ENCODE results near the gene SERPINA12. TPM values are rescaled to one million over a fixed set of nuclear protein-coding genes. Genes with fewer than 3 reads are reported as not detected.

The SERPINA12 gene
- total RNA-seq, 2 donors from 2014 or later, result not detected

DNA sequence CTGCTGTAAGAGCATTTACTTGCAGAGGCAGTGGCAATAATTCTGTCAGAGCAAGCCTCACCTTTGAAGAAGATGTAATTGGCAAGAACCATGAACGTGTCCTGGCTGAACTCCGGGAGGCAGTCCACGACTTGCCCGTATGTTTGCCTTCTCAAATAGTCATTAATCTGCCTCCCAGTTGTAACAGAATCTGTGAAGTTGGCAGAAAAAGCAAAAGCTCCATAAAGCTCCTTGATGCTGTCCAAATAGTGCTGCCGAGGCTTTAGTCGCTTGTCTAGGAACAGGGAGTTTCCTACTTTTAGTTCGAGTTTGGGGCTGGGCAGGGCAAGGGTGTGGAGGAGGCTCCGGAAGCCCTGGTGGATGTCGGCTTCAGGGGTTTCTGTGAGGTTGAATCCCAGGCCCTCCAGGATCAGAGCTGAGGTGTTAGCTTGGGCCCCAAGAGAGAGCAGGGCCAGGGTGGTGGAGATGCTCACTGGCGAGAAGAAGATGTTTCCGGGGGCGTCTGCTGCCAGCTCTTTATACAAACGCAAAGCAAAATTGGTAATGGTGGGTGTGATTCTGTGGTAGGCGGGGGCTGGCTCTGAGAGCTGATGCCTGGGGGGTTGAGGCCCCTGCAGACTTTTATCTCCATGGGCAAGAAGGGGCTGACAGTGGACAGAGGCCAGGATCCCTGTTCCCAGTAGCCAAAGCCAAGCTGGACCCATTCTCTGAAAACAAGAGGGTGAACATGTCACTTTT, 61.0 kb downstream of the SERPINA12 start:
- Mint-ChIP-seq H3K4me3 (no peak overlapping the region), H3K36me3 (ENCODE audit: insufficient read depth in 2 of 2) (no peaks in the 10 kb centered on the region), H3K27ac (no peak overlapping the region), H3K4me1 (ENCODE audit: low read depth) (no peaks in the 10 kb centered on the region), H3K27me3 (ENCODE audit: low read depth) (peaks cover 13% of the 10 kb centered on the region), H3K9me3 (no peaks in the 10 kb centered on the region)
- no peak for ATAC-seq (replicated peaks in 1 of 2)
- no peak for DNase-seq

DNA sequence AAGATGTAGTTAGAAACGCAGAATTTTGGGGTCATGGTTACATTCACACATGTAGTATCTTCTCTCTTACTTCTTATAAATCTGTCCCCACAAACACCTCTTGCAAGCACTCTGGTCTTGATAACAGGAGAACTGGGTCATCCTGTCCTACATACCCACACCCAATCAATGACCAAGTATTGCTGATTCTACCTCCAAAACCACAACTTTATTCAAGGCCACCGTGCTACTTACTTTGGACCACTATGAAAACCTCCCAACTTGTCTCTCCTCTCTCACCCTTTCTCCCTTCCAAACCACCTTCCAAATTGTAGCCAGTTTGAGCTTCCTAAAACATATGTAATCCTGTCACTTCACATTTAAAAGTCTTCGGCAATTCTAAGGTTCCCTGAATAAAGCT, 62.1 kb downstream of the SERPINA12 start:
- H3K27ac Mint-ChIP-seq, result no peak overlapping the region
- no peaks in the 10 kb centered on the region for H3K36me3 Mint-ChIP-seq (ENCODE audit: insufficient read depth in 2 of 2)
- DNase-seq (no peak), ATAC-seq (replicated peaks in 1 of 2) (no peak)
- no peaks in the 10 kb centered on the region for H3K9me3 Mint-ChIP-seq
- no peaks in the 10 kb centered on the region for H3K4me1 Mint-ChIP-seq (ENCODE audit: low read depth)
- H3K4me3 Mint-ChIP-seq, result no peak overlapping the region
- peaks cover 13% of the 10 kb centered on the region for H3K27me3 Mint-ChIP-seq (ENCODE audit: low read depth)

DNA sequence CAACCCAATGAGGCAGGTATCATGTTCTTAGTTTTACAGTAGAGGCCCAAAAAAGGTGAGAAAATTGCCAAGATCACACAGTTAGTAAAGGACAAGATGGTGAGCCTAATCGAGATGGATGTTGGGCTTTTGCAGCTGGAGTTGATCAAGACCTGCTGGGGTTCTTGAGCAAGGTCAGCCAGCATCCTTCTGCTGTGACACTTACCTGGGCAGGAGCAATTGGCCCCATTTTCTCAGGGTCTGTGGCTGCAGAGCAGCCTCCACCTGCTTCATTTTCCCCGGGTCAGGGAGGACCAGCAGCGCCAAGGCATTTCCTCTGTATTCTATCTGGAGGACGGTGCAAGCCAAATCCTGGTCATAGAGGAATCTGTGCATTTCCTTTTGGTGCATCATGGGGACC, 63.1 kb downstream of the SERPINA12 start:
- no peak overlapping the region for H3K4me3 Mint-ChIP-seq
- no peaks in the 10 kb centered on the region for H3K36me3 Mint-ChIP-seq (ENCODE audit: insufficient read depth in 2 of 2)
- no peaks in the 10 kb centered on the region for H3K4me1 Mint-ChIP-seq (ENCODE audit: low read depth)
- H3K9me3 Mint-ChIP-seq, result peaks cover 0 to 2% of the 10 kb centered on the region in 2 donors
- DNase-seq (no peak), ATAC-seq (replicated peaks in 1 of 2) (no peak)
- peaks cover 12% of the 10 kb centered on the region for H3K27me3 Mint-ChIP-seq (ENCODE audit: low read depth)
- H3K27ac Mint-ChIP-seq, result no peak overlapping the region

DNA sequence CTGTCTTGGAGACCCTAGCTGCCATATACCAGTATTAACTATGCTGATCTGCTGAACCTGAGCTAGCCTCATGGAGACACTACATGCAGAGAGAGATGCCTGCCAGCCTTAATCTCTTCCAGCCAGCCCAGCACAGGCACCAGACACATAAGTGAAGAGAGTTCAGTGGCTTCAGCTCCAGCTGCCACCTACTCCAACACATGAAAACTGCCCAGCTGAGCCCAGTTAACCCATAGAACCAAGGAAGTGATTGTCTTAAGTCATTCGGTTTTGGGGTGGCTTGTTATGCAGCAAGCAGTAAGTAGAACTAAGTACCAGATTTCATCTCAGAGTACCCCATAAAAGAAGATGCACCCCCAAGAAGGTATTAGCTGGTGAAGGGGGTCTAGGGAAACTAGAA, 64.3 kb downstream of the SERPINA12 start:
- no peak overlapping the region for H3K4me3 Mint-ChIP-seq
- peaks cover under 1% of the 10 kb centered on the region for H3K27me3 Mint-ChIP-seq (ENCODE audit: low read depth)
- no peaks in the 10 kb centered on the region for H3K36me3 Mint-ChIP-seq (ENCODE audit: insufficient read depth in 2 of 2)
- DNase-seq, result no peak
- ATAC-seq (replicated peaks in 1 of 2), result no peak
- H3K9me3 Mint-ChIP-seq, result peaks cover 0 to 2% of the 10 kb centered on the region in 2 donors
- H3K4me1 Mint-ChIP-seq (ENCODE audit: low read depth), result no peaks in the 10 kb centered on the region
- H3K27ac Mint-ChIP-seq, result no peak overlapping the region

GRCh38 chr14:94441531-94442205, 67.6 kb downstream of the SERPINA12 start:
- no peak for DNase-seq
- Mint-ChIP-seq H3K27ac (no peak overlapping the region), H3K4me3 (no peak overlapping the region), H3K4me1 (ENCODE audit: low read depth) (no peaks in the 10 kb centered on the region), H3K9me3 (peaks cover 0 to 2% of the 10 kb centered on the region in 2 donors), H3K27me3 (ENCODE audit: low read depth) (peaks cover 5% of the 10 kb centered on the region), H3K36me3 (ENCODE audit: insufficient read depth in 2 of 2) (no peaks in the 10 kb centered on the region)
- ATAC-seq (replicated peaks in 1 of 2), result no peak

- peaks cover 0 to 2% of the 10 kb centered on the region in 2 donors for H3K9me3 Mint-ChIP-seq
- H3K27me3 Mint-ChIP-seq (ENCODE audit: low read depth), result peaks cover 5% of the 10 kb centered on the region
- no peak overlapping the region for H3K27ac Mint-ChIP-seq
- DNase-seq (no peak), ATAC-seq (replicated peaks in 1 of 2) (no peak)
- no peaks in the 10 kb centered on the region for H3K4me1 Mint-ChIP-seq (ENCODE audit: low read depth)
- no peak overlapping the region for H3K4me3 Mint-ChIP-seq
- no peaks in the 10 kb centered on the region for H3K36me3 Mint-ChIP-seq (ENCODE audit: insufficient read depth in 2 of 2)
Measured at GRCh38 chr14:94441130-94441529, 68.1 kb downstream of the SERPINA12 start.

DNA sequence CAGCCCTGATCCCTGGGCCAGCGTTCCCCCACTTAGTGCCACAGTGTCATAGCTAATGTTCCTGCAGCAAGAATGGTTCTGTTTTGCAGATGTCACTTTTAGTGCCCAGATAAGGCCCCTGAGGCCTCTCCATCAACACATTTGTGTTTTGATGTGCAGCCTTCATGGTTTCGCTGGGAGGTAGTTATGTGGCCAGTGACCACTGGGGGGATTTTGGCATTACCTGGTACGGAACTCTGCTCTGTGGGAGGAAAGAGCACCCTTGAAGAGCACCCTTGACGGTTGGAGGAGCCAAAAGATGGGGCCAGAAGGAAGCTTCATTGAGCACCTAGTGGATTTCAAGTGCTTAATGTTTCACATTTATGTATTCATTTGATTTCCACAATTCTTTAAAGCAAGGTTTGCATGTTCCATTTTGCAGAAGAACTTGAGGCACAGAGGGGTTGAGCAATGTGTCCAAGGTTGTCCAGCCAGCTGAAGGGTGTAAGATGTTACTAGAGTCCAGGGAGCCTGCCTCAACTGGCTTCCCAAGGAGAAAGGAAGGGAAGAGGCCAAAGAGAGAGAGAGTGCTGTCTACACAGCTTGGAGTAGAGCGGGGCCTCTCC, 69.7 kb downstream of the SERPINA12 start:
- Mint-ChIP-seq H3K27ac (no peak overlapping the region), H3K36me3 (ENCODE audit: insufficient read depth in 2 of 2) (no peaks in the 10 kb centered on the region), H3K9me3 (peaks cover 0 to 2% of the 10 kb centered on the region in 2 donors), H3K4me3 (no peak overlapping the region), H3K4me1 (ENCODE audit: low read depth) (no peaks in the 10 kb centered on the region), H3K27me3 (ENCODE audit: low read depth) (peaks cover 5% of the 10 kb centered on the region)
- DNase-seq, result no peak
- no peak for ATAC-seq (replicated peaks in 1 of 2)

Other genes with a start within 250 kb of the SERPINA12 start
- not detected for gene SERPINA10, start 216.2 kb downstream of the SERPINA12 start, total RNA-seq
- gene SERPINA6, start 186.1 kb downstream of the SERPINA12 start, total RNA-seq, result not detected
- gene SERPINA2, start 142.8 kb downstream of the SERPINA12 start, total RNA-seq, result not detected
- 10 to 100 TPM; 20.3 to 68.9 TPM for gene SERPINA1, start 120.9 kb downstream of the SERPINA12 start, total RNA-seq
- not detected for gene SERPINA11, start 56.7 kb downstream of the SERPINA12 start, total RNA-seq
- gene SERPINA9, start 33.3 kb downstream of the SERPINA12 start, total RNA-seq, result not detected
- gene SERPINA4, start 52.0 kb upstream of the SERPINA12 start, total RNA-seq, result not detected
- gene SERPINA5, start 72.0 kb upstream of the SERPINA12 start, total RNA-seq, result not detected
- gene SERPINA3, start 102.9 kb upstream of the SERPINA12 start, total RNA-seq, result not detected